A549 (cell line): Measurements from ENCODE around the gene KCNIP3. TPM values are rescaled to one million over a fixed set of nuclear protein-coding genes. Genes with fewer than 3 reads are reported as not detected.

ENCODE experiments used
- ATAC-seq, 2 experiments: fragments of 200-7000 bp in 1 of 2; fragments of >200 bp in 1 of 2; cut with Nextera tagmentation in 1 of 2; cut with Tn5 transposase in 1 of 2; 3 replicates each; pipeline versions ENCODE4 v1.8.0 to v1.9.1; 2018 to 2020; ENCODE audit warnings: mild to moderate bottlenecking in 1 of 2, moderate library complexity in 1 of 2
- CTCF ChIA-PET: fragments of 300-600 bp; sonication (Branson Sonifier 250); formaldehyde crosslinking; extraction: SDS; loops from one replicate; lab custom pipeline; 2021; ENCODE audit warnings: antibody characterized with exemption, inconsistent platforms; lab: Yijun Ruan, JAX
- POLR2A ChIA-PET: fragments of 350-600 bp; formaldehyde crosslinking; extraction: SDS; loops from one replicate; lab custom pipeline; 2021; ENCODE audit warnings: antibody characterized with exemption, inconsistent platforms; lab: Yijun Ruan, JAX
- DNase-seq, 2 experiments: peaks; one replicate each; pipeline versions ENCODE4 v3.0.0 to v3.0.0-alpha.2; 2011 to 2016; ENCODE audit warnings: low read depth in 1 of 2, low spot score in 1 of 2
- FAIRE-seq: peaks from 2 replicates; lab custom pipeline; 2011; peaks lifted over from hg19 to GRCh38; lab: Jason Lieb, UNC
- H3K27ac ChIP-seq, 2 experiments: fragments of >200 bp; sonication (Bioruptor Twin); formaldehyde crosslinking; 3 replicates each; pipeline ENCODE4 v1.5.1; 2016 to 2017
- H3K4me1 ChIP-seq: fragments of >200 bp; sonication (Bioruptor Twin); formaldehyde crosslinking; 3 replicates; pipeline ENCODE4 v1.6.1; 2016
- H3K4me2 ChIP-seq: fragments of >200 bp; sonication (Bioruptor Twin); formaldehyde crosslinking; 3 replicates; pipeline ENCODE4 v1.6.1; 2016
- H3K4me3 ChIP-seq: fragments of >200 bp; sonication (Bioruptor Twin); formaldehyde crosslinking; 3 replicates; pipeline ENCODE4 v1.5.1; 2016
- H3K9me3 ChIP-seq: fragments of >200 bp; sonication (Bioruptor Twin); formaldehyde crosslinking; 3 replicates; pipeline ENCODE4 v1.6.1; 2016
- BCL3 ChIP-seq: fragments of >200 bp; sonication (Bioruptor Twin); formaldehyde crosslinking; IDR thresholded peaks from 3 replicates; pipeline ENCODE4 v1.6.1; 2016
- BHLHE40 ChIP-seq: IDR thresholded peaks from 2 replicates; pipeline ENCODE4 v1.6.1; 2012; ENCODE audit warnings: low read depth, low read length, inconsistent platforms
- CBX2 ChIP-seq: fragments of 200-600 bp; sonication (generic); IDR thresholded peaks from 2 replicates; pipeline ENCODE4 v1.6.1; 2016; ENCODE audit warnings: low read depth, mild to moderate bottlenecking, borderline replicate concordance
- CHD4 ChIP-seq: fragments of 200-600 bp; sonication (generic); IDR thresholded peaks from 2 replicates; pipeline ENCODE4 v1.6.1; 2016; ENCODE audit warnings: antibody characterized with exemption, mild to moderate bottlenecking, borderline replicate concordance
- EHMT2 ChIP-seq: fragments of 200-600 bp; sonication (generic); IDR thresholded peaks from 2 replicates; pipeline ENCODE4 v1.6.1; 2016; ENCODE audit warnings: antibody characterized with exemption, low read depth, mild to moderate bottlenecking, moderate library complexity
- ESRRA ChIP-seq: fragments of 150-350 bp; IDR thresholded peaks from 2 replicates; pipeline ENCODE4 v1.6.1; 2014; ENCODE audit warnings: mild to moderate bottlenecking, low read length, borderline replicate concordance
- FOSB ChIP-seq: fragments of 250-450 bp; sonication (Bioruptor Pico); IDR thresholded peaks from 2 replicates; pipeline ENCODE4 v1.5.0; 2020; ENCODE audit warnings: mild to moderate bottlenecking, moderate library complexity
- FOSL2 ChIP-seq, 2 experiments: fragments of 450-650 bp in 1 of 2; fragments of >200 bp in 1 of 2; sonication (Bioruptor Twin) in 1 of 2; formaldehyde crosslinking; IDR thresholded peaks; 2 replicates each; pipeline versions ENCODE4 v1.5.0 to v1.6.1; 2016 to 2020; ENCODE audit warnings: mild to moderate bottlenecking in 1 of 2, moderate library complexity in 1 of 2
- HES2 ChIP-seq: fragments of >200 bp; sonication (Bioruptor Twin); formaldehyde crosslinking; IDR thresholded peaks from 2 replicates; pipeline ENCODE4 v1.6.1; 2016
- HOXA7 ChIP-seq: fragments of 250-450 bp; sonication (Bioruptor Pico); IDR thresholded peaks from 2 replicates; pipeline ENCODE4 v1.5.0; 2020; ENCODE audit warnings: mild to moderate bottlenecking, moderate library complexity
- HOXB5 ChIP-seq: fragments of 250-450 bp; sonication (Bioruptor Pico); IDR thresholded peaks from 2 replicates; pipeline ENCODE4 v1.5.0; 2020; ENCODE audit warnings: mild to moderate bottlenecking, moderate library complexity
- JUN ChIP-seq, 2 experiments: fragments of >200 bp; sonication (Bioruptor Twin); formaldehyde crosslinking; IDR thresholded peaks; 2 replicates in 1 of 2; 3 replicates in 1 of 2; pipeline ENCODE4 v1.6.1; 2016 to 2017
- MAFK ChIP-seq: fragments of 450-650 bp; IDR thresholded peaks from 2 replicates; pipeline ENCODE4 v1.6.1; 2014; ENCODE audit not compliant: partially characterized antibody
- MAZ ChIP-seq: fragments of 150-350 bp; IDR thresholded peaks from 2 replicates; pipeline ENCODE4 v1.6.1; 2014; ENCODE audit warnings: antibody characterized with exemption, low read depth, low read length, borderline replicate concordance
- NPAS2 ChIP-seq: fragments of 250-450 bp; sonication (Bioruptor Pico); IDR thresholded peaks from 2 replicates; pipeline ENCODE4 v1.8.0; 2022; ENCODE audit warnings: mild to moderate bottlenecking, moderate library complexity, borderline replicate concordance
- POLR2A ChIP-seq: IDR thresholded peaks from 2 replicates; pipeline ENCODE4 v1.6.1; 2012; ENCODE audit warnings: mild to moderate bottlenecking, low read length
- RARB ChIP-seq: fragments of 250-450 bp; sonication (Bioruptor Pico); IDR thresholded peaks from 2 replicates; pipeline ENCODE4 v1.8.0; 2021; ENCODE audit warnings: mild to moderate bottlenecking, moderate library complexity
- RNF2 ChIP-seq: fragments of 200-600 bp; sonication (generic); IDR thresholded peaks from 2 replicates; pipeline ENCODE4 v1.6.1; 2016; ENCODE audit warnings: low read depth, mild to moderate bottlenecking, antibody characterized with exemption, moderate library complexity, borderline replicate concordance
- ZC3H11A ChIP-seq: fragments of 450-650 bp; IDR thresholded peaks from 2 replicates; pipeline ENCODE4 v1.6.1; 2014; ENCODE audit warnings: antibody characterized with exemption, mild to moderate bottlenecking
- WGBS: methylation state at CpG from one replicate; pipeline ENCODE4 v1.1.6; 2017; ENCODE audit errors: missing lambda C conversion rate; 5-methylcytosine and 5-hydroxymethylcytosine counted together
- polyA plus RNA-seq, 4 experiments: library from polyadenylated mRNA; depleted of rRNA in 3 of 4; stranded (reverse); fragments of >200 nt; fragmentation: RNase III in 1 of 4; extraction: RNeasy Plus Mini Kit Qiagen cat#74134 plus additional on column Dnase treatment in 1 of 4; gene quantifications; 2 replicates in 3 of 4; 3 replicates in 1 of 4; pipeline ENCODE4 v1.2.3, GENCODE V29; 2011 to 2017
- TF ChIP-seq, protein P1 (sequence below): fragments of 250-450 bp; sonication (Bioruptor Pico); IDR thresholded peaks from 2 replicates; pipeline ENCODE4 v1.5.0; 2020; ENCODE audit warnings: low read depth, mild to moderate bottlenecking, moderate library complexity
- TF ChIP-seq, protein P2 (sequence below): fragments of >200 bp; sonication (Bioruptor Twin); formaldehyde crosslinking; IDR thresholded peaks from 3 replicates; pipeline ENCODE4 v1.5.1; 2016
- TF ChIP-seq, protein P3 (sequence below): IDR thresholded peaks from 2 replicates; pipeline ENCODE4 v1.6.1; 2012; ENCODE audit warnings: low read depth, borderline replicate concordance
- TF ChIP-seq, protein P4 (sequence below): fragments of 250-450 bp; sonication (Bioruptor Pico); IDR thresholded peaks from 2 replicates; pipeline ENCODE4 v1.5.0; 2021; ENCODE audit warnings: mild to moderate bottlenecking, moderate library complexity, borderline replicate concordance

KCNIP3 gene
- polyA plus RNA-seq, 2 of the 4 experiments (the other 2 are of a cell fraction): 0.13 to 0.84 TPM

DNA sequence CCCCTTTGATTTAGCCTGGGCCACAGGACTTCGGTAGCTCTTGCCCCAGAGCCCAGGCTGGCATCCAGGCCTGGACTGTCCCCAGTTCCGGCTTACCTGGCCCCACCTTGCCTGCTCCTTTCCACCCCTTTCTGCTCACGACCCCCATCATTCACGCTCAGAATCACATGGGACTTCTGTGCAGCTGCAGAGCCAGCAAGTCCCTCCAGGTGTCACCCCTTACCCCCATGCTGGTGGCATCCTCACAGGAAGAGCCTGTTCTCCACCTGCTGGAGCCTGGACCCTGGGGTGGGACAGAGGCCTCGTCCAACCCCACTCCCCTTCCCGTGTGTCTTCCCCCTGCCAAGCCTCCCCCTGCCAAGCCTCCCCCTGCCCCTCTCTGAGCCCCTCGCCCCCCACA, 7.9 kb upstream of the KCNIP3 start:
- peaks cover 33% of the 10 kb centered on the region for H3K9me3 ChIP-seq
- no peak overlapping the region for H3K27ac ChIP-seq
- no peak for ATAC-seq
- ChIA-PET POLR2A (no interaction called here), CTCF (no interaction called here)
- 33% methylated on average over 5 of the region's 7 CpGs for WGBS
- TF ChIP-seq EHMT2: no peak
- TF ChIP-seq NPAS2: no peak
- TF ChIP-seq RNF2: no peak
- no peak for TF ChIP-seq HOXA7 (CRISPR knock-in tag)
- TF ChIP-seq HES2: no peak
- TF ChIP-seq, protein P1, sequence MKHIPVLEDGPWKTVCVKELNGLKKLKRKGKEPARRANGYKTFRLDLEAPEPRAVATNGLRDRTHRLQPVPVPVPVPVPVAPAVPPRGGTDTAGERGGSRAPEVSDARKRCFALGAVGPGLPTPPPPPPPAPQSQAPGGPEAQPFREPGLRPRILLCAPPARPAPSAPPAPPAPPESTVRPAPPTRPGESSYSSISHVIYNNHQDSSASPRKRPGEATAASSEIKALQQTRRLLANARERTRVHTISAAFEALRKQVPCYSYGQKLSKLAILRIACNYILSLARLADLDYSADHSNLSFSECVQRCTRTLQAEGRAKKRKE (CRISPR knock-in tag): no peak
- TF ChIP-seq CBX2: no peak
- no peak for TF ChIP-seq FOSB (CRISPR knock-in tag)
- no peak for TF ChIP-seq ESRRA
- no peak for TF ChIP-seq BHLHE40
- TF ChIP-seq, protein P2, sequence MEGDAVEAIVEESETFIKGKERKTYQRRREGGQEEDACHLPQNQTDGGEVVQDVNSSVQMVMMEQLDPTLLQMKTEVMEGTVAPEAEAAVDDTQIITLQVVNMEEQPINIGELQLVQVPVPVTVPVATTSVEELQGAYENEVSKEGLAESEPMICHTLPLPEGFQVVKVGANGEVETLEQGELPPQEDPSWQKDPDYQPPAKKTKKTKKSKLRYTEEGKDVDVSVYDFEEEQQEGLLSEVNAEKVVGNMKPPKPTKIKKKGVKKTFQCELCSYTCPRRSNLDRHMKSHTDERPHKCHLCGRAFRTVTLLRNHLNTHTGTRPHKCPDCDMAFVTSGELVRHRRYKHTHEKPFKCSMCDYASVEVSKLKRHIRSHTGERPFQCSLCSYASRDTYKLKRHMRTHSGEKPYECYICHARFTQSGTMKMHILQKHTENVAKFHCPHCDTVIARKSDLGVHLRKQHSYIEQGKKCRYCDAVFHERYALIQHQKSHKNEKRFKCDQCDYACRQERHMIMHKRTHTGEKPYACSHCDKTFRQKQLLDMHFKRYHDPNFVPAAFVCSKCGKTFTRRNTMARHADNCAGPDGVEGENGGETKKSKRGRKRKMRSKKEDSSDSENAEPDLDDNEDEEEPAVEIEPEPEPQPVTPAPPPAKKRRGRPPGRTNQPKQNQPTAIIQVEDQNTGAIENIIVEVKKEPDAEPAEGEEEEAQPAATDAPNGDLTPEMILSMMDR: no peak
- TF ChIP-seq MAFK: no peak
- TF ChIP-seq FOSL2 (IDR thresholded peaks at IDR 0.05): no peak
- TF ChIP-seq FOSL2 (CRISPR knock-in tag; IDR thresholded peaks at IDR 0.05): no peak
- no peak for TF ChIP-seq MAZ
- no peak for TF ChIP-seq ZC3H11A
- FAIRE-seq: no peak
- no peaks in the 10 kb centered on the region for H3K4me1 ChIP-seq
- DNase-seq: no peak
- H3K4me2 ChIP-seq: no peak overlapping the region
- no peak overlapping the region for H3K4me3 ChIP-seq

DNA sequence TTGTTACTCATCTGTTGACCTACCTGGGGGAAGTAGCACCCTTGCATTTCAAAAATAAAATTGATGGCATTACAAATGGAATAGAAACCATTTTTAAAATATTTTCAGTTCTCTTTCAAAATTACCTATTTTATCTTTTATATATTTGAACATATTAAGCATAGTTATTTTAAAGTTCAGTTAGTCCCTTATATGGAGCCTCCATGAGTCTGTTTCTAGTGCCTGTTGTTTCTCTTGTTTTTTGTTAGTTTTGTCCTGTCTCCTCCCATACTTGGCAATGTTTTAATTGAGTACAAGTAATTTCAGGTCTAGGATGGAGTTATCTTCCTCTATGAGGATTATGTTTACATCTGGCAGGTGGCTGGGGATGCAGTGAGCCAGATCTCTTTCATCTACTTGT, 5.9 kb upstream of the KCNIP3 start:
- TF ChIP-seq RARB (CRISPR knock-in tag): no peak
- TF ChIP-seq HES2: no peak
- no peak for TF ChIP-seq BHLHE40
- no peak for TF ChIP-seq BCL3

GRCh38 chr2:95292623-95293260, 4.4 kb upstream of the KCNIP3 start:
- ATAC-seq (no peak), FAIRE-seq (no peak), DNase-seq (no peak)
- Histone ChIP-seq H3K4me3 (no peak overlapping the region), H3K9me3 (peaks cover 33% of the 10 kb centered on the region), H3K27ac (no peak overlapping the region), H3K4me2 (no peak overlapping the region), H3K4me1 (no peaks in the 10 kb centered on the region)
- POLR2A ChIA-PET: no interaction called here
- TF ChIP-seq FOSB (CRISPR knock-in tag) (no peak), HOXB5 (no peak), CHD4 (no peak), POLR2A (no peak), HOXA7 (CRISPR knock-in tag) (no peak), HES2 (no peak), JUN (IDR thresholded peaks at IDR 0.05) (no peak), BCL3 (no peak)
- TF ChIP-seq, protein P3, sequence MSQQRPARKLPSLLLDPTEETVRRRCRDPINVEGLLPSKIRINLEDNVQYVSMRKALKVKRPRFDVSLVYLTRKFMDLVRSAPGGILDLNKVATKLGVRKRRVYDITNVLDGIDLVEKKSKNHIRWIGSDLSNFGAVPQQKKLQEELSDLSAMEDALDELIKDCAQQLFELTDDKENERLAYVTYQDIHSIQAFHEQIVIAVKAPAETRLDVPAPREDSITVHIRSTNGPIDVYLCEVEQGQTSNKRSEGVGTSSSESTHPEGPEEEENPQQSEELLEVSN: no peak
- TF ChIP-seq, protein P4, sequence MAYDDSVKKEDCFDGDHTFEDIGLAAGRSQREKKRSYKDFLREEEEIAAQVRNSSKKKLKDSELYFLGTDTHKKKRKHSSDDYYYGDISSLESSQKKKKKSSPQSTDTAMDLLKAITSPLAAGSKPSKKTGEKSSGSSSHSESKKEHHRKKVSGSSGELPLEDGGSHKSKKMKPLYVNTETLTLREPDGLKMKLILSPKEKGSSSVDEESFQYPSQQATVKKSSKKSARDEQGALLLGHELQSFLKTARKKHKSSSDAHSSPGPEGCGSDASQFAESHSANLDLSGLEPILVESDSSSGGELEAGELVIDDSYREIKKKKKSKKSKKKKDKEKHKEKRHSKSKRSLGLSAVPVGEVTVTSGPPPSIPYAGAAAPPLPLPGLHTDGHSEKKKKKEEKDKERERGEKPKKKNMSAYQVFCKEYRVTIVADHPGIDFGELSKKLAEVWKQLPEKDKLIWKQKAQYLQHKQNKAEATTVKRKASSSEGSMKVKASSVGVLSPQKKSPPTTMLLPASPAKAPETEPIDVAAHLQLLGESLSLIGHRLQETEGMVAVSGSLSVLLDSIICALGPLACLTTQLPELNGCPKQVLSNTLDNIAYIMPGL: no peak
- 34% methylated on average over 8 of the region's 9 CpGs for WGBS
- CTCF ChIA-PET: no interaction called here

More for the DNA sequence above, 5.9 kb upstream of the KCNIP3 start:
- no peak for FAIRE-seq
- CTCF ChIA-PET: no interaction called here
- Histone ChIP-seq H3K4me1 (no peaks in the 10 kb centered on the region), H3K4me3 (no peak overlapping the region), H3K4me2 (no peak overlapping the region), H3K9me3 (peaks cover 33% of the 10 kb centered on the region), H3K27ac (no peak overlapping the region)
- no peak for DNase-seq
- POLR2A ChIA-PET: no interaction called here
- no peak for ATAC-seq
